A673 (cell line): ENCODE results near the gene KICS2. TPM values are rescaled to one million over a fixed set of nuclear protein-coding genes. Genes with fewer than 3 reads are reported as not detected.

Experiments used
- BruUV-seq: library from RNA; stranded (reverse); fragments of 400-500 nt; replicated peaks from 2 replicates; lab custom pipeline; 2021; lab: Mats Ljungman, UMichigan
- CTCF ChIA-PET: fragments of 300-600 bp; sonication (Branson Sonifier 250); formaldehyde crosslinking; loops from one replicate; lab custom pipeline; 2022; ENCODE audit warnings: antibody characterized with exemption; lab: Charles Lee
- POLR2A ChIA-PET: fragments of 300-600 bp; sonication (Branson Sonifier 250); formaldehyde crosslinking; loops from one replicate; lab custom pipeline; 2022; ENCODE audit warnings: antibody characterized with exemption; ENCODE audit not compliant: low non-redundant PET; lab: Charles Lee
- DNase-seq: peaks from one replicate; pipeline ENCODE4 v3.0.0-alpha.2; 2015; ENCODE audit warnings: low spot score
- H3K27ac ChIP-seq: fragments of 200-600 bp; sonication (generic); 2 replicates; pipeline ENCODE4 v1.5.1; 2016; ENCODE audit warnings: mixed run types, low read depth, mild to moderate bottlenecking, mixed read lengths, antibody characterized with exemption, low read length; ENCODE audit not compliant: poor library complexity, severe bottlenecking
- H3K27me3 ChIP-seq: fragments of 200-600 bp; sonication (generic); replicated peaks from 2 replicates; pipeline ENCODE4 v1.6.1; 2017; ENCODE audit warnings: mixed run types, low read depth, mild to moderate bottlenecking, mixed read lengths, antibody characterized with exemption, low read length; ENCODE audit not compliant: insufficient read depth, poor library complexity
- H3K36me3 ChIP-seq: fragments of 200-600 bp; sonication (generic); 2 replicates; pipeline ENCODE4 v1.6.1; 2016; ENCODE audit warnings: mixed run types, mild to moderate bottlenecking, mixed read lengths, antibody characterized with exemption, low read length; ENCODE audit not compliant: insufficient read depth, poor library complexity, severe bottlenecking
- H3K4me1 ChIP-seq: fragments of 200-600 bp; sonication (generic); 2 replicates; pipeline ENCODE4 v1.6.1; 2017; ENCODE audit warnings: mixed run types, mild to moderate bottlenecking, mixed read lengths, antibody characterized with exemption, low read length; ENCODE audit not compliant: insufficient read depth, poor library complexity, severe bottlenecking
- H3K4me3 ChIP-seq: fragments of 200-600 bp; sonication (generic); 2 replicates; pipeline ENCODE4 v1.5.1; 2016; ENCODE audit warnings: low read depth, mixed run types, mild to moderate bottlenecking, mixed read lengths, low read length; ENCODE audit not compliant: poor library complexity, severe bottlenecking
- H3K9me3 ChIP-seq: fragments of 200-600 bp; sonication (generic); 2 replicates; pipeline ENCODE4 v1.6.1; 2016; ENCODE audit warnings: mixed run types, low read depth, mild to moderate bottlenecking, mixed read lengths, antibody characterized with exemption, low read length; ENCODE audit not compliant: poor library complexity, severe bottlenecking
- CTCF ChIP-seq: fragments of 300-800, 200-600 bp; sonication (generic); conservative IDR thresholded peaks from 2 replicates; pipeline ENCODE4 v1.5.1; 2017; ENCODE audit warnings: low read depth, mild to moderate bottlenecking, antibody characterized with exemption, low read length, moderate library complexity, mixed read lengths
- EZH2 ChIP-seq: fragments of 200-600 bp; sonication (generic); IDR thresholded peaks from 2 replicates; pipeline ENCODE4 v1.6.1; 2017; ENCODE audit warnings: borderline replicate concordance, low read depth, mild to moderate bottlenecking, mixed read lengths, antibody characterized with exemption, low read length; ENCODE audit not compliant: poor library complexity, severe bottlenecking
- intact Hi-C: fragments of 100-400 bp; cut with micrococcal nuclease; formaldehyde crosslinking; loops from one replicate; pipeline ENCODE4 v1.10.0; 2022; ENCODE audit not compliant: unreplicated experiment
- total RNA-seq: library from RNA; stranded (reverse); gene quantifications from 2 replicates; pipeline ENCODE4 v1.2.3, GENCODE V29; 2021

Gene KICS2
- total RNA-seq, 1 experiment from 2014 or later: 14.0 TPM

- intact Hi-C loops: no loop called here
- DNase-seq: no peak
- TF ChIP-seq CTCF (no peak), EZH2 (no peak)
- Histone ChIP-seq H3K4me1 (no peaks in the 10 kb centered on the region), H3K27ac (no peak overlapping the region), H3K36me3 (no peaks in the 10 kb centered on the region), H3K27me3 (no peaks in the 10 kb centered on the region), H3K9me3 (no peaks in the 10 kb centered on the region), H3K4me3 (no peak overlapping the region)
- BruUV-seq: no TSS peak
- ChIA-PET POLR2A (no interaction called here), CTCF (no interaction called here)
Observed at GRCh38 chr12:64232196-64232595, 10.1 kb upstream of the KICS2 start.

- no peak overlapping the region for H3K4me3 ChIP-seq
- CTCF ChIA-PET: no interaction called here
Observed at GRCh38 chr12:64229796-64230195, 7.7 kb upstream of the KICS2 start.

GRCh38 chr12:64229240-64229639, 7.1 kb upstream of the KICS2 start:
- Histone ChIP-seq H3K27me3 (no peaks in the 10 kb centered on the region), H3K4me3 (no peak overlapping the region), H3K9me3 (no peaks in the 10 kb centered on the region), H3K36me3 (no peaks in the 10 kb centered on the region), H3K4me1 (no peaks in the 10 kb centered on the region), H3K27ac (no peak overlapping the region)
- CTCF ChIA-PET: no interaction called here
- no peak for TF ChIP-seq EZH2
- BruUV-seq: no TSS peak
- intact Hi-C loops: no loop called here
- POLR2A ChIA-PET: no interaction called here
- DNase-seq: no peak

More at GRCh38 chr12:64229796-64230195, 7.7 kb upstream of the KICS2 start:
- Histone ChIP-seq H3K27me3 (no peaks in the 10 kb centered on the region), H3K9me3 (no peaks in the 10 kb centered on the region), H3K4me1 (no peaks in the 10 kb centered on the region), H3K36me3 (no peaks in the 10 kb centered on the region), H3K27ac (no peak overlapping the region)
- no TSS peak for BruUV-seq
- intact Hi-C loops: no loop called here
- no peak for TF ChIP-seq EZH2
- TF ChIP-seq CTCF: no peak
- POLR2A ChIA-PET: interaction anchor here (0.6 kb wide), 1 partner anchor 29 kb away, joined by 5 read pairs; no protein-coding TSS in a partner anchor
- no peak for DNase-seq

GRCh38 chr12:64225626-64226025, 3.5 kb upstream of the KICS2 start:
- no peak overlapping the region for H3K27ac ChIP-seq
- TF ChIP-seq EZH2 (no peak), CTCF (no peak)
- peaks cover 9% of the 10 kb centered on the region for H3K4me1 ChIP-seq
- no TSS peak for BruUV-seq
- CTCF ChIA-PET: no interaction called here
- no peaks in the 10 kb centered on the region for H3K9me3 ChIP-seq
- no peak for DNase-seq
- intact Hi-C loops: no loop called here
- no peaks in the 10 kb centered on the region for H3K36me3 ChIP-seq
- no peaks in the 10 kb centered on the region for H3K27me3 ChIP-seq
- H3K4me3 ChIP-seq: no peak overlapping the region
- POLR2A ChIA-PET: no interaction called here
